Trophoblast cell (in vitro differentiated cells and primary cell): ENCODE measurements around the gene ENTPD2.

Source experiments
- DNase-seq, 2 donors: peaks; one replicate each; pipeline ENCODE4 v3.0.0-alpha.2; 2016
- H2AFZ ChIP-seq: 2 replicates; pipeline ENCODE4 v1.6.1; 2013; ENCODE audit warnings: low read length, moderate library complexity, mild to moderate bottlenecking; ENCODE audit not compliant: insufficient read depth, poor library complexity
- H2AK5ac ChIP-seq: 2 replicates; pipeline ENCODE4 v1.6.1; 2013; ENCODE audit warnings: mild to moderate bottlenecking, low read length
- H2BK120ac ChIP-seq: 2 replicates; pipeline ENCODE4 v1.6.1; 2013; ENCODE audit warnings: low read length, mild to moderate bottlenecking, moderate library complexity; ENCODE audit not compliant: insufficient read depth, poor library complexity
- H2BK12ac ChIP-seq: 2 replicates; pipeline ENCODE4 v1.6.1; 2013; ENCODE audit warnings: mild to moderate bottlenecking, low read length, moderate library complexity
- H2BK5ac ChIP-seq: 2 replicates; pipeline ENCODE4 v1.6.1; 2013; ENCODE audit warnings: low read length, low read depth, moderate library complexity, mild to moderate bottlenecking; ENCODE audit not compliant: poor library complexity
- H3K14ac ChIP-seq: 2 replicates; pipeline ENCODE4 v1.6.1; 2013; ENCODE audit warnings: mild to moderate bottlenecking, low read length
- H3K18ac ChIP-seq: 2 replicates; pipeline ENCODE4 v1.6.1; 2013; ENCODE audit warnings: mild to moderate bottlenecking, low read length
- H3K23ac ChIP-seq: 2 replicates; pipeline ENCODE4 v1.6.1; 2013; ENCODE audit warnings: low read length
- H3K27ac ChIP-seq: 2 replicates; pipeline ENCODE4 v1.5.1; 2013; ENCODE audit warnings: low read depth, mild to moderate bottlenecking, inconsistent platforms, low read length, moderate library complexity
- H3K27me3 ChIP-seq: 2 replicates; pipeline ENCODE4 v1.6.1; 2013; ENCODE audit warnings: inconsistent platforms, mild to moderate bottlenecking, low read length, moderate library complexity; ENCODE audit not compliant: insufficient read depth
- H3K36me3 ChIP-seq, 2 experiments: 1 replicate in 1 of 2; 2 replicates in 1 of 2; pipeline ENCODE4 v1.6.1; 2013; ENCODE audit warnings: low read length in 2 of 2, mild to moderate bottlenecking in 2 of 2, moderate library complexity in 1 of 2; ENCODE audit not compliant: insufficient read depth in 2 of 2, control insufficient read depth in 1 of 2
- H3K4ac ChIP-seq: 2 replicates; pipeline ENCODE4 v1.6.1; 2013; ENCODE audit warnings: low read depth, mild to moderate bottlenecking, low read length, moderate library complexity
- H3K4me1 ChIP-seq, 2 experiments: 1 replicate in 1 of 2; 2 replicates in 1 of 2; pipeline ENCODE4 v1.6.1; 2013; ENCODE audit warnings: low read length in 2 of 2, mild to moderate bottlenecking in 2 of 2, moderate library complexity in 1 of 2; ENCODE audit not compliant: insufficient read depth in 2 of 2, control insufficient read depth in 1 of 2
- H3K4me2 ChIP-seq: 2 replicates; pipeline ENCODE4 v1.6.1; 2013; ENCODE audit warnings: inconsistent platforms, mild to moderate bottlenecking, low read length, moderate library complexity
- H3K4me3 ChIP-seq: 2 replicates; pipeline ENCODE4 v1.5.1; 2013; ENCODE audit warnings: mild to moderate bottlenecking, low read depth, low read length, inconsistent platforms
- H3K79me1 ChIP-seq: one replicate; pipeline ENCODE4 v1.6.1; 2013; ENCODE audit warnings: low read length
- H3K79me2 ChIP-seq: 2 replicates; pipeline ENCODE4 v1.6.1; 2013; ENCODE audit warnings: low read length, mild to moderate bottlenecking; ENCODE audit not compliant: control insufficient read depth, insufficient read depth, poor library complexity
- H3K9ac ChIP-seq: 2 replicates; pipeline ENCODE4 v1.6.1; 2013; ENCODE audit warnings: mild to moderate bottlenecking, low read length
- H3K9me3 ChIP-seq: 2 replicates; pipeline ENCODE4 v1.6.1; 2013; ENCODE audit warnings: low read depth, mild to moderate bottlenecking, control low read depth, inconsistent platforms, low read length; ENCODE audit not compliant: insufficient read depth
- H4K12ac ChIP-seq: 2 replicates; pipeline ENCODE4 v1.6.1; 2013; ENCODE audit warnings: low read depth, mild to moderate bottlenecking, low read length, moderate library complexity
- H4K8ac ChIP-seq: 2 replicates; pipeline ENCODE4 v1.6.1; 2013; ENCODE audit warnings: low read depth, mild to moderate bottlenecking, low read length, moderate library complexity
- H4K91ac ChIP-seq: one replicate; pipeline ENCODE4 v1.6.1; 2013; ENCODE audit warnings: low read depth, mild to moderate bottlenecking, low read length, moderate library complexity
- whole genome bisulfite sequencing: extraction: QIAGEN DNeasy Blood & Tissue Kit; methylation state at CpG from one replicate; pipeline ENCODE4 v1.1.7; 2013; ENCODE audit warnings: missing lambda C conversion rate; ENCODE audit not compliant: insufficient read length, insufficient coverage; ENCODE audit errors: extremely low coverage; 5-methylcytosine and 5-hydroxymethylcytosine counted together

Gene ENTPD2

DNA sequence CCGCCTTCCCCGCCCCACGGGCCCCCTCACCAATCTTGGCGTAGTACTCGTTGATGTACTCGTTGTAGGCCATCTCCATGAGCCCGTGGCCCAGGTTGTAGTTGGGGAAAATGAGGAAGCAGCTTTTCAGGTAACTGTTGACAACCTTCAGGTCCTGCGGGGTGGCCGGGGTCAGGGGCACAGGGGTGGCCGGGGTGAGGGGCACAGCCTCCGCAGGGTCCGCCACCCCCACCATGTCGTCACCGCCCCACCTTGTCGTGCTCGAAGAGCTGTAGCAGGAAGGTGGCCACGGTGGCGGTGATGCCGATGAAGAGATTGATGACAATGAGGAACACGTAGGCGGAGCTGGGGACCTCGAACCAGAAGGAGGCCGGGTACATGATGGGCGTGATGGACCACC is 42.7 kb downstream of the ENTPD2 start:
- Histone ChIP-seq H3K23ac (no peak overlapping the region), H4K12ac (no peak overlapping the region), H3K4me3 (no peak overlapping the region), H2BK5ac (no peak overlapping the region), H3K27me3 (no peaks in the 10 kb centered on the region), H3K9ac (no peak overlapping the region), H3K36me3 (no peaks in the 10 kb centered on the region), H4K91ac (no peak overlapping the region), H3K14ac (no peak overlapping the region), H3K9me3 (peaks cover 19% of the 10 kb centered on the region), H2BK120ac (no peak overlapping the region), H3K18ac (no peak overlapping the region), H3K4ac (no peak overlapping the region), H2AFZ (no peak overlapping the region), H3K79me2 (no peaks in the 10 kb centered on the region), H3K27ac (no peak overlapping the region), H2AK5ac (no peak overlapping the region), H2BK12ac (no peak overlapping the region), H3K4me1 (no peaks in the 10 kb centered on the region), H4K8ac (no peak overlapping the region), H3K4me2 (no peak overlapping the region), H3K79me1 (no peaks in the 10 kb centered on the region)
- WGBS: no CpG with 5 or more reads among the region's 24 CpGs
- DNase-seq: no peak

DNA sequence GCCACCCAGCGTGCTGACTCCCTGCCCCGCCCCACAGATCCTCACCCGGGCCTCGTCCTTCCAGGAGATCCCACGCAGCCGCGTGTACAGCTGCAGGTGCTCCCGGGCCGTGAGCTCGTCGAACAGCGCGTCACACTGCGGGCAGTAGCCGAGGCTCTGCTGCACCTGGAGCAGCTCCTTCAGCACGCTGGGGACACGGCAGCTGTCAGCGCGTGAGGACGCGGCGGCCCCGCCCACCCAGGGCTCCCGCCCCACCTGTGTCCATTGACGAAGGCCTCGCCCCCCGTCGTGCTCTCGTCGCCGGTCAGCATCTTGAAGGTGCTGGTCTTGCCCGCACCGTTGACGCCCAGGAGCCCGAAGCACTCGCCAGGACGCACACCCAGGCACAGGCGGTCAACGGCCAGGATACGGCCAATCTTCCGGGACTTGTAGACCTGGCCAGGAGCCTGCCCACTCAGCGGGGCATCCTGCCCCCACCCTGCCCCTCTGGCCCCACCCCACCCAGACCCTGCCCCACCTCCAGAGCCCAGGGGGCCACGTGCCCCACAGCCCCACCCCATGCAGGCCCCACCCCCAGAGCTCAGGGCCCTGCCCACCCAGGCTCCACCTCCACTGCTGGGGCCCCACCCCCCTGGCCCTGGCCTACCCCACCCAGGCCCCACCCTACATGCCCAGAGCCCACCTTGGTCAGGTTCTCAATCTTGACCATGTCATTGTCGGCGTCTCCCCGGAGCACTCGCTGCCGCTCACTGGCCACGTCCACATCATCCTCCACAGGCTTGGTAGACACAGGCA is 43.7 kb downstream of the ENTPD2 start:
- H2BK12ac ChIP-seq: no peak overlapping the region
- H3K9me3 ChIP-seq: peaks cover 11% of the 10 kb centered on the region
- no peak overlapping the region for H3K18ac ChIP-seq
- no peak for DNase-seq
- no peaks in the 10 kb centered on the region for H3K79me1 ChIP-seq
- H3K4me2 ChIP-seq: no peak overlapping the region
- H3K4me1 ChIP-seq: no peaks in the 10 kb centered on the region
- H2BK5ac ChIP-seq: no peak overlapping the region
- H4K91ac ChIP-seq: no peak overlapping the region
- no peaks in the 10 kb centered on the region for H3K36me3 ChIP-seq
- H3K14ac ChIP-seq: no peak overlapping the region
- H3K4me3 ChIP-seq: no peak overlapping the region
- H3K9ac ChIP-seq: no peak overlapping the region
- no peak overlapping the region for H3K27ac ChIP-seq
- H3K27me3 ChIP-seq: no peaks in the 10 kb centered on the region
- no peak overlapping the region for H3K4ac ChIP-seq
- no peak overlapping the region for H2AK5ac ChIP-seq
- no peak overlapping the region for H4K8ac ChIP-seq
- no peak overlapping the region for H3K23ac ChIP-seq
- no peak overlapping the region for H2AFZ ChIP-seq
- H4K12ac ChIP-seq: no peak overlapping the region
- no CpG with 5 or more reads among the region's 49 CpGs for WGBS
- H3K79me2 ChIP-seq: no peaks in the 10 kb centered on the region
- no peak overlapping the region for H2BK120ac ChIP-seq

DNA sequence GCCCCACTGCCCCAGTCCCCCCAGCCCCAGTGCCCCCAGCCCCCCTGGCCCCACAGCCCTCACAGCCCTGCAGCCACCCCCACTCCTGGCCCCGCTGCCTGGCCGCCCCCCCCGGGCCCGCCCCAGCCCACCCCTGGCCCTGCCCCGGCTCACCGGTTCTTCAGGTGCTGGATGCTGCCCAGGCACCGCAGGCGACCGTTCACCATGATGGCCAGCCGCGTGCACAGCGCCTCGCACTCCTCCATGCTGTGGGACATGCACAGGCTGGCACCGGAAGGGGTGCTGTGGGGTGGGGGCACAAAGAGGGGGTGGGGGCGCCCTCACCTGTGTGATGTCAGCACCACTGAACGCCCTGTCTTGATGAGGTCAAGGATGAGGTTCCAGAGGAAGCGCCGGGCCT is 44.6 kb downstream of the ENTPD2 start:
- Histone ChIP-seq H3K4me1 (no peaks in the 10 kb centered on the region), H3K18ac (no peak overlapping the region), H3K27ac (no peak overlapping the region), H3K14ac (no peak overlapping the region), H3K4me3 (no peak overlapping the region), H2AK5ac (no peak overlapping the region), H4K12ac (no peak overlapping the region), H3K79me2 (no peaks in the 10 kb centered on the region), H2BK5ac (no peak overlapping the region), H2BK120ac (no peak overlapping the region), H3K9me3 (peaks cover 8% of the 10 kb centered on the region), H3K23ac (no peak overlapping the region), H3K36me3 (no peaks in the 10 kb centered on the region), H3K79me1 (no peaks in the 10 kb centered on the region), H3K27me3 (no peaks in the 10 kb centered on the region), H4K8ac (no peak overlapping the region), H3K4me2 (no peak overlapping the region), H2AFZ (no peak overlapping the region), H4K91ac (no peak overlapping the region), H2BK12ac (no peak overlapping the region), H3K9ac (no peak overlapping the region), H3K4ac (no peak overlapping the region)
- no CpG with 5 or more reads among the region's 18 CpGs for WGBS
- no peak for DNase-seq

DNA sequence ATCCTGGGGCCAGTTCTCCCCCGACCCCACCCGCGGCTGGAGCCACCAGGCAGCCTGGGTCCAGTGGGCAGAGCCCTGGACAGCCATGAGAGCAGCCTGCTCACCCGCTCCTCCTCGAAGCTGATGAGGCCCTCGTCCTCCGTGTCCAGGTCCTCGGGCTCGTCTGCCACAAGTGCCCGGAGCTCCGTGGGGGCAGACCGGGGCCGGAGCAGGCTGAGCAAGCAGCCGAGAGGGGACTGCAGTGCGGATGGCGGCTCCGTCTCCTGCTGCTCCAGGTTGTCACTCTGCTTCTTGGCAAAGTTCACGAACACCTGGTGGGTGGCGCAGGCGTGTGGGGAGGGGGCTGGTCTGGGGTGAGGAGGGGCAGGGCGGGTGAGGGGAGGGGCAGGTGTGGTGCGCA is 45.5 kb downstream of the ENTPD2 start:
- Histone ChIP-seq H3K4ac (no peak overlapping the region), H3K14ac (no peak overlapping the region), H3K9me3 (peaks cover 7% of the 10 kb centered on the region), H3K23ac (no peak overlapping the region), H3K9ac (no peak overlapping the region), H3K18ac (no peak overlapping the region), H3K36me3 (no peaks in the 10 kb centered on the region), H2AK5ac (no peak overlapping the region), H3K4me2 (no peak overlapping the region), H2AFZ (no peak overlapping the region), H2BK120ac (no peak overlapping the region), H2BK12ac (no peak overlapping the region), H3K79me1 (no peaks in the 10 kb centered on the region), H4K91ac (no peak overlapping the region), H3K27ac (no peak overlapping the region), H3K79me2 (no peaks in the 10 kb centered on the region), H4K12ac (no peak overlapping the region), H3K27me3 (no peaks in the 10 kb centered on the region), H2BK5ac (no peak overlapping the region), H3K4me1 (no peaks in the 10 kb centered on the region), H3K4me3 (no peak overlapping the region), H4K8ac (no peak overlapping the region)
- DNase-seq: no peak
- WGBS: no CpG with 5 or more reads among the region's 22 CpGs
